Endothelial cell of umbilical vein (primary cell): ENCODE measurements around the gene KATNAL1.

Experiments used
- CTCF ChIP-seq, 2 donors: IDR thresholded peaks; 1 replicate in 1 of 2; 2 replicates in 1 of 2; pipeline ENCODE4 v1.5.1; 2011; ENCODE audit warnings: low read length in 2 of 2, mild to moderate bottlenecking in 2 of 2, moderate library complexity in 2 of 2, control low read depth in 1 of 2, inconsistent platforms in 1 of 2, low read depth in 1 of 2; ENCODE audit not compliant: insufficient read depth in 1 of 2; ENCODE audit errors: extremely low read depth in 1 of 2
- EZH2 ChIP-seq: IDR thresholded peaks from 2 replicates; pipeline ENCODE4 v1.6.1; 2012; ENCODE audit warnings: borderline replicate concordance, low read depth, mild to moderate bottlenecking, moderate library complexity, low read length, inconsistent platforms; ENCODE audit not compliant: severe bottlenecking
- GATA2 ChIP-seq: IDR thresholded peaks from 2 replicates; pipeline ENCODE4 v1.7.0; 2011; ENCODE audit warnings: low read depth, mild to moderate bottlenecking, moderate library complexity, mixed read lengths, low read length; ENCODE audit not compliant: insufficient read length, insufficient read depth
- JUN ChIP-seq: IDR thresholded peaks from 2 replicates; pipeline ENCODE4 v1.6.1; 2011; ENCODE audit warnings: borderline replicate concordance, low read depth; ENCODE audit not compliant: insufficient read length, insufficient read depth
- MAX ChIP-seq: IDR thresholded peaks from 2 replicates; pipeline ENCODE4 v1.6.1; 2011; ENCODE audit not compliant: insufficient read depth, insufficient read length
- MYC ChIP-seq: IDR thresholded peaks from one replicate; pipeline ENCODE4 v1.6.1; 2011; ENCODE audit warnings: mild to moderate bottlenecking, low read depth, low read length
- POLR2A ChIP-seq: IDR thresholded peaks from 2 replicates; pipeline ENCODE4 v1.6.1; 2012; ENCODE audit warnings: low read depth, mild to moderate bottlenecking, control low read depth, low read length

- TF ChIP-seq CTCF (IDR thresholded peaks at IDR 0.05; ENCODE audit: extremely low read depth in 1 of 2, insufficient read depth in 1 of 2, low read depth in 1 of 2, low read length in 2 of 2) = no peak
- no peak for TF ChIP-seq MAX
- TF ChIP-seq MYC = no peak
- TF ChIP-seq POLR2A = no peak
- no peak for TF ChIP-seq GATA2
- no peak for TF ChIP-seq JUN
- TF ChIP-seq EZH2 = no peak
Measured at GRCh38 chr13:30305456-30305970, 1.8 kb downstream of the KATNAL1 start.
